ENCODE measurements around the gene MYO1C. TPM values are rescaled to one million over a fixed set of nuclear protein-coding genes. Genes with fewer than 3 reads are reported as not detected.

MYO1C gene
- total and polyA plus RNA-seq, 2 of the 8 experiments (the other 6 are each of a cell fraction or from before 2014, with no cell fraction given), result 40.1 to 78.6 TPM

DNA sequence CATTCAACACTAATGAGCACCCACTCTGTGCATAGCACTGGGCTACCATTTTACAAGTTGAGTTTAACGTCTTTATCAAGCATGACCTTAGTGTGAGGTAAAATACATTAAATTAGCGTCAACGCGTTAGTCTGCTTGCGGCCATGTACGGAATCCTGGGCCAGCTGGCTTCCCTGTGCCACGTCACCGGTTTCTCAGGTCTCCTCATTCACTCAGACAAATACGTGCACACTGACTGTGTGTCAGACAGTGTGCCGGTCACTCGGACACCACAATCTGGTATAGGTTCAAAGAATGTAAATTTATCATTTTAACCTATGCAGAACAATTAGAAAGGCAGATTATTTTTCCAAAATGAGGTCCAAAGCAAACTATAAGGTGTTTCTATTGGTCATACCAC is 71.0 kb downstream of the MYO1C start:
- no peak overlapping the region for H3K14ac ChIP-seq (ENCODE audit: insufficient read length)
- H3K9me3 ChIP-seq (ENCODE audit: insufficient read depth in 2 of 2, low read depth in 1 of 2, low read length in 1 of 2), result no peaks in the 10 kb centered on the region
- no peak overlapping the region for H2BK12ac ChIP-seq (ENCODE audit: low read depth, low read length)
- no peak overlapping the region for H2BK120ac ChIP-seq (replicated peaks; ENCODE audit: low read depth, low read length)
- no peaks in the 10 kb centered on the region for H3K4me1 ChIP-seq (replicated peaks in 1 of 4; ENCODE audit: control insufficient read depth in 3 of 4, insufficient read depth in 4 of 4, low read length in 3 of 4)
- no peak overlapping the region for H3K23ac ChIP-seq (ENCODE audit: insufficient read length)
- peaks cover 5% of the 10 kb centered on the region for H3K79me1 ChIP-seq (ENCODE audit: low read depth, low read length)
- no peak overlapping the region for H4K91ac ChIP-seq (replicated peaks; ENCODE audit: insufficient read length, low read length)
- H2BK15ac ChIP-seq (ENCODE audit: low read length), result no peak overlapping the region
- peaks cover 0 to 34% (median 22%) of the 10 kb centered on the region in 4 experiments; a peak in 7 of 8 replicates for H3K36me3 ChIP-seq (ENCODE audit: control insufficient read depth in 2 of 4, insufficient read depth in 4 of 4, low read length in 3 of 4)
- no peak overlapping the region for H3K56ac ChIP-seq (replicated peaks; ENCODE audit: insufficient read length, low read depth, low read length)
- no peak overlapping the region for H3K4me2 ChIP-seq (ENCODE audit: insufficient read depth in 1 of 2, low read depth in 2 of 2, low read length in 2 of 2)
- CTCF ChIA-PET (ENCODE audit: partially characterized antibody), result no interaction called here
- no peak overlapping the region for H3K4me3 ChIP-seq (ENCODE audit: extremely low read depth in 1 of 4, insufficient read depth in 2 of 4, low read depth in 3 of 4, low read length in 4 of 4)
- WGBS, 2 experiments (ENCODE audit: extremely low coverage in 1 of 2, insufficient coverage in 1 of 2, insufficient read length in 1 of 2, insufficient replicate concordance in 2 of 2, low coverage in 1 of 2, low lambda C conversion rate in 2 of 2, missing lambda C conversion rate in 1 of 2), result 93% methylated on average over 11 of the region's 11 CpGs; no CpG with 5 or more reads in 1 of the 2 experiments
- H2BK5ac ChIP-seq (ENCODE audit: low read depth, low read length), result no peak overlapping the region
- H4K5ac ChIP-seq (ENCODE audit: insufficient read length, low read depth, low read length), result no peak overlapping the region
- no peak overlapping the region for H3K4ac ChIP-seq (replicated peaks; ENCODE audit: insufficient read length, low read depth, low read length)
- H3K9ac ChIP-seq (replicated peaks in 1 of 4; ENCODE audit: extremely low read depth in 1 of 4, low read depth in 3 of 4, low read length in 3 of 4), result no peak overlapping the region
- no peak overlapping the region for H4K8ac ChIP-seq (ENCODE audit: extremely low read depth, insufficient read depth, low read length)
- no peak overlapping the region for H3K18ac ChIP-seq (ENCODE audit: extremely low read depth, low read length)
- peaks cover 0 to 11% of the 10 kb centered on the region in 2 experiments for H4K20me1 ChIP-seq (replicated peaks in 1 of 2; ENCODE audit: control insufficient read depth in 1 of 2, insufficient read depth in 2 of 2, low read length in 2 of 2)
- H2BK20ac ChIP-seq (ENCODE audit: low read length), result no peak overlapping the region
- TF ChIP-seq EGR1 (IDR thresholded peaks at IDR 0.05; ENCODE audit: borderline replicate concordance, low read depth, low read length), result no peak
- no peak for TF ChIP-seq SIX5 (IDR thresholded peaks at IDR 0.05; ENCODE audit: low read depth, low read length)
- TF ChIP-seq ASH2L (IDR thresholded peaks at IDR 0.05; ENCODE audit: low read length), result no peak
- TF ChIP-seq ZNF274 (IDR thresholded peaks at IDR 0.05; ENCODE audit: borderline replicate concordance, extremely low read depth, low read length), result no peak
- no peak for TF ChIP-seq KDM4A (IDR thresholded peaks at IDR 0.05; ENCODE audit: low read depth, low read length, severe bottlenecking)
- no peak for TF ChIP-seq CBX5 (IDR thresholded peaks at IDR 0.05; ENCODE audit: low read depth, low read length)
- no peak for TF ChIP-seq TBP (IDR thresholded peaks at IDR 0.05; ENCODE audit: low read depth, low read length)
- no peak for TF ChIP-seq EP300 (IDR thresholded peaks at IDR 0.05; ENCODE audit: borderline replicate concordance in 1 of 2, low read depth in 2 of 2, low read length in 2 of 2)
- TF ChIP-seq CHD2 (IDR thresholded peaks at IDR 0.05; ENCODE audit: low read length), result no peak
- TF ChIP-seq NRF1 (IDR thresholded peaks at IDR 0.05; ENCODE audit: low read depth, low read length), result no peak
- no peak for TF ChIP-seq SP1 (IDR thresholded peaks at IDR 0.05; ENCODE audit: low read depth, low read length)
- TF ChIP-seq ATF2 (IDR thresholded peaks at IDR 0.05; ENCODE audit: low read length), result no peak
- TF ChIP-seq POLR2A (IDR thresholded peaks at IDR 0.05; ENCODE audit: control extremely low read depth in 1 of 2, low read depth in 2 of 2, low read length in 2 of 2), result no peak
- no peak overlapping the region for H3K27ac ChIP-seq (ENCODE audit: low read depth, low read length)
- H2AFZ ChIP-seq (ENCODE audit: low read length), result no peak overlapping the region
- POLR2A ChIA-PET (ENCODE audit: partially characterized antibody), result no interaction called here
- H2AK5ac ChIP-seq (ENCODE audit: low read depth, low read length), result no peak overlapping the region
- FAIRE-seq (no peak), DNase-seq (ENCODE audit: low read depth in 1 of 2, low spot score in 2 of 2) (no peak)
- H3K27me3 ChIP-seq (replicated peaks in 1 of 4; ENCODE audit: control insufficient read depth in 3 of 4, extremely low read depth in 1 of 4, insufficient read depth in 3 of 4, low read length in 3 of 4), result no peaks in the 10 kb centered on the region
- peaks cover 0 to 21% of the 10 kb centered on the region in 2 experiments; a peak in 2 of 4 replicates for H3K79me2 ChIP-seq (ENCODE audit: control insufficient read depth in 1 of 2, insufficient read depth in 2 of 2, low read length in 2 of 2)
- no peaks in the 10 kb centered on the region for H3K23me2 ChIP-seq (ENCODE audit: low read depth, low read length)
